ENCODE measurements around the gene PTPRK. TPM values are rescaled to one million over a fixed set of nuclear protein-coding genes. Genes with fewer than 3 reads are reported as not detected.

PTPRK gene
- total and polyA plus RNA-seq, 2 of the 8 experiments (the other 6 are each of a cell fraction or from before 2014, with no cell fraction given): 11.4 to 47.3 TPM

- TF ChIP-seq EGR1 (IDR thresholded peaks at IDR 0.05; ENCODE audit: borderline replicate concordance, low read depth, low read length): no peak
- TF ChIP-seq, protein P1, sequence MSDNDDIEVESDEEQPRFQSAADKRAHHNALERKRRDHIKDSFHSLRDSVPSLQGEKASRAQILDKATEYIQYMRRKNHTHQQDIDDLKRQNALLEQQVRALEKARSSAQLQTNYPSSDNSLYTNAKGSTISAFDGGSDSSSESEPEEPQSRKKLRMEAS (IDR thresholded peaks at IDR 0.05): no peak
- TF ChIP-seq CEBPB (IDR thresholded peaks at IDR 0.05; ENCODE audit: low read depth, low read length): no peak
- no peak for TF ChIP-seq RNF2 (IDR thresholded peaks at IDR 0.05; ENCODE audit: borderline replicate concordance, low read depth, low read length, missing control alignments, poor library complexity, severe bottlenecking)
- TF ChIP-seq, protein P2, sequence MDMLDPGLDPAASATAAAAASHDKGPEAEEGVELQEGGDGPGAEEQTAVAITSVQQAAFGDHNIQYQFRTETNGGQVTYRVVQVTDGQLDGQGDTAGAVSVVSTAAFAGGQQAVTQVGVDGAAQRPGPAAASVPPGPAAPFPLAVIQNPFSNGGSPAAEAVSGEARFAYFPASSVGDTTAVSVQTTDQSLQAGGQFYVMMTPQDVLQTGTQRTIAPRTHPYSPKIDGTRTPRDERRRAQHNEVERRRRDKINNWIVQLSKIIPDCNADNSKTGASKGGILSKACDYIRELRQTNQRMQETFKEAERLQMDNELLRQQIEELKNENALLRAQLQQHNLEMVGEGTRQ (IDR thresholded peaks at IDR 0.05; ENCODE audit: low read length): no peak
- no peak for TF ChIP-seq GABPA (IDR thresholded peaks at IDR 0.05; ENCODE audit: borderline replicate concordance, insufficient read depth, low read length)
These were observed 200.5 kb downstream of the PTPRK start (continued) for GRCh38 chr6:128319946-128320345.
